Measurements from ENCODE around the gene MYLK2.

DNA sequence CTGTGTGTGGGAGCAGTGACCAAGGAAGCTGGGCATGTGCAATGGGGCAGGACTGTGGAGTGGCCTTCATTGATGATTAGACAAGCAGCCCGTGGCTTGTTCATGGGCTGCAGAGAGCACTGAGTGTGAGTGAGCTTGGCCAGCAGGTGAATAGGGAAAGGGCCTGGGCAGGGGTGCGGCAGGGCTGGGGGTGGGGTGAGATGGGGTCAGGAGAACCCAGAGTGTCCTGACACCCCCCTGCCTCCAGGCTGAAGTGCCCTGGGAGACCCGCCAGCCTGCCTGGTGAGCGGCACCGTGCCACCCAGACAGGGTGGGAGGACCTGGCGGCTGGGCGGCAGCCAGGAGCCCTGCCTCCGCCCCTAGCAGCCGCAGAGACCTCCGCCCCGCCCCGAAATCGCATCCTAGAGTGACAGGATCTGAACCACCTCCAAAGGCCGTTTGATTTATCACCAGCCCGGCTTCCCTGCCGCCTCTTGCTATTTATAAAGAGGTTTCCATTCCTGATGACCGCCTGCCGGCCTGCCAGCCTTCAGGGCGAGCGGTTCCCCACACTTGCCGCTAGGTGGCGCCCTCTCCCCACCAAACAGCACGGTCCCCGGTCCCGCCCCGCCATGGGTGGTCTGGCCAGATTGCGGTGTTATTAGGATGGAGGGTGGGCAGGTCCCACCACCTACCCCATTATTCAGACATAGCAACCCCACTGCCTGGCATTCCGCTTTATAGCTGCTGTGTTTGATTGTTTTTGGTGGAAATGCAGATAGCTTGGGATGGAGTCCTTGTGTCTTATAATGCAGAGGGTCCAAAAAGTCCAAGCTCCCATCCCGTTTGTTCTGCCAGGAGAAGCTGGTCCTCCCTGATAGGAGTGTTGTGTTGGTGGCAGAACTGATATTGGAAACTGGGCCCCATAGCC is 3.5 kb downstream of the MYLK2 start:
- TF ChIP-seq, protein P1, sequence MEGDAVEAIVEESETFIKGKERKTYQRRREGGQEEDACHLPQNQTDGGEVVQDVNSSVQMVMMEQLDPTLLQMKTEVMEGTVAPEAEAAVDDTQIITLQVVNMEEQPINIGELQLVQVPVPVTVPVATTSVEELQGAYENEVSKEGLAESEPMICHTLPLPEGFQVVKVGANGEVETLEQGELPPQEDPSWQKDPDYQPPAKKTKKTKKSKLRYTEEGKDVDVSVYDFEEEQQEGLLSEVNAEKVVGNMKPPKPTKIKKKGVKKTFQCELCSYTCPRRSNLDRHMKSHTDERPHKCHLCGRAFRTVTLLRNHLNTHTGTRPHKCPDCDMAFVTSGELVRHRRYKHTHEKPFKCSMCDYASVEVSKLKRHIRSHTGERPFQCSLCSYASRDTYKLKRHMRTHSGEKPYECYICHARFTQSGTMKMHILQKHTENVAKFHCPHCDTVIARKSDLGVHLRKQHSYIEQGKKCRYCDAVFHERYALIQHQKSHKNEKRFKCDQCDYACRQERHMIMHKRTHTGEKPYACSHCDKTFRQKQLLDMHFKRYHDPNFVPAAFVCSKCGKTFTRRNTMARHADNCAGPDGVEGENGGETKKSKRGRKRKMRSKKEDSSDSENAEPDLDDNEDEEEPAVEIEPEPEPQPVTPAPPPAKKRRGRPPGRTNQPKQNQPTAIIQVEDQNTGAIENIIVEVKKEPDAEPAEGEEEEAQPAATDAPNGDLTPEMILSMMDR (IDR thresholded peaks at IDR 0.05) = peak; percentile 96 to 99 (median 98)
- no peak for TF ChIP-seq POLR2A (IDR thresholded peaks at IDR 0.05)
- TF ChIP-seq EP300 (IDR thresholded peaks at IDR 0.05; ENCODE audit: low read depth) = no peak
- TF ChIP-seq POLR2AphosphoS5 (IDR thresholded peaks at IDR 0.05) = no peak
